Measurements from ENCODE around the gene SIRPG. TPM values are rescaled to one million over a fixed set of nuclear protein-coding genes. Genes with fewer than 3 reads are reported as not detected.

SIRPG gene
- total and polyA plus RNA-seq, 2 of the 13 experiments (the other 11 are each of a cell fraction or from before 2014, with no cell fraction given), result not detected

DNA sequence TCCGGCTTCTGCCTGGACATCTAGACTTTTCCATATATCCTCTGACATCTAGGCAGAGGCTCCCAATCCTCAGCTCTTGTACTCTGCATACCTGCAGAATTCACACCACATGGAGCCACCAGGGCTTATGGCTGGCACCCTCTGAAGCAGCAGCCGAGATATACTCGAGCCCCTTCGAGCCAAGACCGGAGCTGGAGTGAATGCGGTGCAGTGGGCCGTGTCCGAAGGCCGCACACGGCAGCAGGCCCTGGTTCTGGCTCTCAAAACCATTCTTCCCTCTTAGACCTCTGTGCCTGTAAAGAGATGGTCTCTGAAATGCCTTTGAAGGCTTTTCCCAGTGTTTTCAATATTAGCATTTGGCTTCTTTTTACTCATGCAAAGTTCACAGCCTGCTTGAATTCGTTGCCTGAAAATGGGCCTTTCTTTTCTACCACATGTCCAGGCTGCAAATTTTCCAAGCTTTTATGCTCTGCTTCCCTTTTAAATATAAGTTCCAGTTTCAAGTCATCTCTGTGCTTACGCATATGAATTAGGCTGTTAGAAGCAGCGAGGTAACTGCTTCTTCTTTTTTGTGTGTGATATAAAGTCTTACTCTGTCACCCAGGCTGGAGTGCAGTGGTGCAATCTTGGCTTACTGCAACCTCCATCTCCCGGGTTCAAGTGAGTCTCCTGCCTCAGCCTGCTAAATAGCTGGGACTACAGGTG, 33.9 kb downstream of the SIRPG start:
- FAIRE-seq (no peak), DNase-seq (ENCODE audit: low spot score) (no peak), ATAC-seq (no peak)
- TF ChIP-seq ZNF367 (CRISPR knock-in tag; IDR thresholded peaks at IDR 0.05; ENCODE audit: borderline replicate concordance) (no peak), ZNF644 (CRISPR knock-in tag; IDR thresholded peaks at IDR 0.05; ENCODE audit: low read depth) (no peak), GATA4 (IDR thresholded peaks at IDR 0.05; ENCODE audit: borderline replicate concordance, low read depth) (no peak), GPBP1L1 (CRISPR knock-in tag; IDR thresholded peaks at IDR 0.05) (no peak), ARNTL (CRISPR knock-in tag; IDR thresholded peaks at IDR 0.05) (no peak), ZNF792 (CRISPR knock-in tag; IDR thresholded peaks at IDR 0.05) (no peak)
- in situ Hi-C loops (cut with HindIII; ENCODE audit: extremely low pct_ligation_motif_present, low pct_unique_long_range_greater_than_20kb) (no loop called here), intact Hi-C loops (cut with micrococcal nuclease; ENCODE audit: unreplicated experiment) (no loop called here)
- Histone ChIP-seq H3K36me3 (replicated peaks in 1 of 2; ENCODE audit: control insufficient read depth in 1 of 2, insufficient read depth in 2 of 2, low read length in 2 of 2) (no peaks in the 10 kb centered on the region), H3K27me3 (ENCODE audit: control insufficient read depth in 1 of 2, insufficient read depth in 2 of 2, low read length in 2 of 2) (peaks cover 0 to 6% of the 10 kb centered on the region in 2 experiments; a peak in 3 of 5 replicates), H4K20me1 (ENCODE audit: insufficient read depth, low read length) (no peaks in the 10 kb centered on the region), H3K9ac (ENCODE audit: insufficient read depth, low read depth, low read length) (no peak overlapping the region), H3K4me1 (ENCODE audit: insufficient read depth, low read length) (no peaks in the 10 kb centered on the region), H3K79me2 (ENCODE audit: insufficient read depth, low read length) (no peaks in the 10 kb centered on the region), H2AFZ (ENCODE audit: low read length) (no peak overlapping the region), H3K4me3 (replicated peaks in 1 of 3; ENCODE audit: insufficient read depth in 1 of 3, low read depth in 2 of 3, low read length in 3 of 3) (no peak overlapping the region), H3K9me3 (ENCODE audit: low read length) (no peaks in the 10 kb centered on the region), H3K27ac (ENCODE audit: extremely low read length, insufficient read depth, low read length) (no peak overlapping the region), H3K4me2 (ENCODE audit: low read depth, low read length) (no peak overlapping the region)
- CTCF ChIA-PET (ENCODE audit: low intra/inter-chr PET ratio, low total read pairs), result no interaction called here
- WGBS (ENCODE audit: low lambda C conversion rate), result 41% methylated on average over 14 of the region's 14 CpGs
- POLR2A ChIA-PET, result no interaction called here
- BruUV-seq (replicated peaks), result no TSS peak

- Histone ChIP-seq H3K9ac (ENCODE audit: insufficient read depth, low read depth, low read length) (no peak overlapping the region), H3K4me3 (replicated peaks in 1 of 3; ENCODE audit: insufficient read depth in 1 of 3, low read depth in 2 of 3, low read length in 3 of 3) (no peak overlapping the region), H3K36me3 (replicated peaks in 1 of 2; ENCODE audit: control insufficient read depth in 1 of 2, insufficient read depth in 2 of 2, low read length in 2 of 2) (no peaks in the 10 kb centered on the region), H2AFZ (ENCODE audit: low read length) (no peak overlapping the region), H3K27ac (ENCODE audit: extremely low read length, insufficient read depth, low read length) (no peak overlapping the region), H3K4me1 (ENCODE audit: insufficient read depth, low read length) (no peaks in the 10 kb centered on the region), H3K4me2 (ENCODE audit: low read depth, low read length) (no peak overlapping the region), H3K27me3 (ENCODE audit: control insufficient read depth in 1 of 2, insufficient read depth in 2 of 2, low read length in 2 of 2) (peaks cover 0 to 2% of the 10 kb centered on the region in 2 experiments; a peak in 3 of 5 replicates), H3K9me3 (ENCODE audit: low read length) (no peaks in the 10 kb centered on the region), H3K79me2 (ENCODE audit: insufficient read depth, low read length) (no peaks in the 10 kb centered on the region), H4K20me1 (ENCODE audit: insufficient read depth, low read length) (no peaks in the 10 kb centered on the region)
- ChIA-PET CTCF (ENCODE audit: low intra/inter-chr PET ratio, low total read pairs) (no interaction called here), POLR2A (no interaction called here)
- DNase-seq (ENCODE audit: low spot score) (peak; percentile 0), ATAC-seq (no peak), FAIRE-seq (no peak)
- intact Hi-C loops (cut with micrococcal nuclease; ENCODE audit: unreplicated experiment) (no loop called here), in situ Hi-C loops (cut with HindIII; ENCODE audit: extremely low pct_ligation_motif_present, low pct_unique_long_range_greater_than_20kb) (no loop called here)
- BruUV-seq (replicated peaks), result no TSS peak
- WGBS (ENCODE audit: low lambda C conversion rate), result 0% methylated on average over 1 of the region's 1 CpG
- TF ChIP-seq ATRX (CRISPR knock-in tag; IDR thresholded peaks at IDR 0.05; ENCODE audit: borderline replicate concordance) (no peak), MLLT10 (CRISPR knock-in tag; IDR thresholded peaks at IDR 0.05) (no peak), ZNF589 (CRISPR knock-in tag; conservative IDR thresholded peaks at IDR 0.05) (no peak), ZFX (CRISPR knock-in tag; IDR thresholded peaks at IDR 0.05; ENCODE audit: low read depth) (no peak), ZNF615 (CRISPR knock-in tag; IDR thresholded peaks at IDR 0.05; ENCODE audit: borderline replicate concordance) (no peak), ZFP36L1 (CRISPR knock-in tag; IDR thresholded peaks at IDR 0.05) (no peak), ZBTB7B (CRISPR knock-in tag; IDR thresholded peaks at IDR 0.05) (no peak), MXD1 (CRISPR knock-in tag; IDR thresholded peaks at IDR 0.05) (no peak), SMC3 (IDR thresholded peaks at IDR 0.05; ENCODE audit: low read length) (no peak), ZSCAN20 (CRISPR knock-in tag; IDR thresholded peaks at IDR 0.05; ENCODE audit: borderline replicate concordance) (no peak), ATAD3A (CRISPR knock-in tag; IDR thresholded peaks at IDR 0.05) (no peak), ZNF768 (CRISPR knock-in tag; IDR thresholded peaks at IDR 0.05) (no peak)
- TF ChIP-seq, protein P1, sequence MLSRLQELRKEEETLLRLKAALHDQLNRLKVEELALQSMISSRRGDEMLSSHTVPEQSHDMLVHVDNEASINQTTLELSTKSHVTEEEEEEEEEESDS (CRISPR knock-in tag; IDR thresholded peaks at IDR 0.05; ENCODE audit: borderline replicate concordance), result no peak
- TF ChIP-seq, protein P2, sequence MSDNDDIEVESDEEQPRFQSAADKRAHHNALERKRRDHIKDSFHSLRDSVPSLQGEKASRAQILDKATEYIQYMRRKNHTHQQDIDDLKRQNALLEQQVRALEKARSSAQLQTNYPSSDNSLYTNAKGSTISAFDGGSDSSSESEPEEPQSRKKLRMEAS (IDR thresholded peaks at IDR 0.05), result no peak
Measured at GRCh38 chr20:1622450-1622849, 35.1 kb downstream of the SIRPG start.
